Brain microvascular endothelial cell (primary cell): ENCODE data around the gene SYT10.

Experiments used
- DNase-seq: peaks from one replicate; pipeline ENCODE4 v3.0.0-alpha.2; 2020
- H3K27ac ChIP-seq: fragments of 250-450 bp; sonication (Bioruptor Pico); 2 replicates; pipeline ENCODE4 v1.5.1; 2020; ENCODE audit warnings: mild to moderate bottlenecking, moderate library complexity
- H3K27me3 ChIP-seq: fragments of 250-450 bp; sonication (Bioruptor Pico); replicated peaks from 2 replicates; pipeline ENCODE4 v1.5.1; 2020; ENCODE audit warnings: mild to moderate bottlenecking
- H3K36me3 ChIP-seq: fragments of 250-450 bp; sonication (Bioruptor Pico); replicated peaks from 2 replicates; pipeline ENCODE4 v1.5.1; 2020; ENCODE audit warnings: mild to moderate bottlenecking
- H3K4me3 ChIP-seq: 2 replicates; pipeline ENCODE4 v1.5.1; 2011; ENCODE audit warnings: low read depth, mild to moderate bottlenecking, control low read depth, low read length, moderate library complexity
- CTCF ChIP-seq: IDR thresholded peaks from 2 replicates; pipeline ENCODE4 v1.5.1; 2011; ENCODE audit warnings: low read depth, mild to moderate bottlenecking, moderate library complexity, low read length, control low read depth, inconsistent platforms; ENCODE audit errors: missing control alignments
- in situ Hi-C: cut with HindIII; loops from 2 replicates; pipeline ENCODE4 v1.10.0; 2017; ENCODE audit warnings: low sequenced_read_pairs, low pct_ligation_motif_present

SYT10 gene

GRCh38 chr12:33439587-33440011 is at the start of gene SYT10:
TSS of gene SYT10 (minus strand) at chr12:33439819. CDS start at chr12:33439522, 297 bp downstream.
- H3K27ac ChIP-seq, result no peak within 1 kb of the TSS
- in situ Hi-C loops, result no loop called here
- no peak for TF ChIP-seq CTCF
- peaks cover 15% of the 10 kb centered on the region for H3K27me3 ChIP-seq
- H3K36me3 ChIP-seq, result no peaks in the 10 kb centered on the region
- no peak for DNase-seq
- peak within 1 kb of the TSS; percentile 60 for H3K4me3 ChIP-seq

- no peak overlapping the region for H3K27ac ChIP-seq
- H3K27me3 ChIP-seq, result no peaks in the 10 kb centered on the region
- H3K36me3 ChIP-seq, result no peaks in the 10 kb centered on the region
- no peak for TF ChIP-seq CTCF
- no peak overlapping the region for H3K4me3 ChIP-seq
- no peak for DNase-seq
- in situ Hi-C loops, result no loop called here
Observed at GRCh38 chr12:33488036-33488435, 48.4 kb upstream of the SYT10 start.

GRCh38 chr12:33486058-33486457 is 46.4 kb upstream of the SYT10 start:
- H3K27me3 ChIP-seq, result no peaks in the 10 kb centered on the region
- in situ Hi-C loops, result no loop called here
- H3K4me3 ChIP-seq, result no peak overlapping the region

GRCh38 chr12:33484161-33484560 is 44.5 kb upstream of the SYT10 start:
- no peaks in the 10 kb centered on the region for H3K36me3 ChIP-seq

More at GRCh38 chr12:33486058-33486457, 46.4 kb upstream of the SYT10 start:
- no peak for DNase-seq
- TF ChIP-seq CTCF, result no peak
- Histone ChIP-seq H3K36me3 (no peaks in the 10 kb centered on the region), H3K27ac (no peak overlapping the region)

GRCh38 chr12:33480366-33480765 is 40.7 kb upstream of the SYT10 start:
- Histone ChIP-seq H3K27me3 (no peaks in the 10 kb centered on the region), H3K4me3 (no peak overlapping the region), H3K36me3 (no peaks in the 10 kb centered on the region), H3K27ac (no peak overlapping the region)
- TF ChIP-seq CTCF, result no peak
- in situ Hi-C loops, result no loop called here
- no peak for DNase-seq

More at GRCh38 chr12:33484161-33484560, 44.5 kb upstream of the SYT10 start:
- no peak for DNase-seq
- no peak overlapping the region for H3K4me3 ChIP-seq
- in situ Hi-C loops, result no loop called here
- H3K27ac ChIP-seq, result no peak overlapping the region
- no peak for TF ChIP-seq CTCF
- H3K27me3 ChIP-seq, result no peaks in the 10 kb centered on the region

- in situ Hi-C loops, result no loop called here
- Histone ChIP-seq H3K27me3 (no peaks in the 10 kb centered on the region), H3K27ac (no peak overlapping the region), H3K36me3 (no peaks in the 10 kb centered on the region), H3K4me3 (no peak overlapping the region)
- DNase-seq, result no peak
- no peak for TF ChIP-seq CTCF
Observed at GRCh38 chr12:33476058-33476457, 36.4 kb upstream of the SYT10 start.
